Liver (tissue), 9 donors: ENCODE measurements around the gene MARCHF9. TPM values are rescaled to one million over a fixed set of nuclear protein-coding genes. Genes with fewer than 3 reads are reported as not detected.

Experiments
- DNase-seq: peaks from one replicate; pipeline ENCODE4 v3.0.0-alpha.2; 2017; ENCODE audit warnings: low spot score
- H3K27ac ChIP-seq, 2 donors: one replicate each; pipeline ENCODE4 v1.7.0; 2013; ENCODE audit warnings: inconsistent platforms in 2 of 2, low read length in 2 of 2, control low read depth in 1 of 2, low read depth in 1 of 2, mild to moderate bottlenecking in 1 of 2
- H3K27me3 ChIP-seq, 4 donors: one replicate each; pipeline versions ENCODE4 v1.6.1 to v1.7.0; 2013; ENCODE audit warnings: low read length in 3 of 4, inconsistent platforms in 1 of 4, mild to moderate bottlenecking in 1 of 4, moderate library complexity in 1 of 4; ENCODE audit not compliant: control insufficient read depth in 4 of 4, insufficient read depth in 4 of 4
- H3K36me3 ChIP-seq, 4 donors: one replicate each; pipeline versions ENCODE4 v1.6.1 to v1.7.0; 2013; ENCODE audit warnings: low read length in 3 of 4, mild to moderate bottlenecking in 3 of 4, low read depth in 1 of 4, moderate library complexity in 1 of 4; ENCODE audit not compliant: control insufficient read depth in 4 of 4, insufficient read depth in 3 of 4
- H3K4me1 ChIP-seq, 4 donors: one replicate each; pipeline versions ENCODE4 v1.6.1 to v1.7.0; 2013; ENCODE audit warnings: low read length in 3 of 4, mild to moderate bottlenecking in 3 of 4, moderate library complexity in 1 of 4; ENCODE audit not compliant: control insufficient read depth in 4 of 4, insufficient read depth in 4 of 4
- H3K4me3 ChIP-seq, 3 donors: one replicate each; pipeline versions ENCODE4 v1.6.1 to v1.7.0; 2013; ENCODE audit warnings: low read length in 3 of 3, control low read depth in 1 of 3, low read depth in 1 of 3, mild to moderate bottlenecking in 1 of 3
- H3K9ac ChIP-seq, 2 donors: one replicate each; pipeline ENCODE4 v1.7.0; 2013; ENCODE audit warnings: low read length in 2 of 2, mild to moderate bottlenecking in 2 of 2, moderate library complexity in 2 of 2, control low read depth in 1 of 2, low read depth in 1 of 2
- H3K9me3 ChIP-seq, 4 donors: one replicate each; pipeline versions ENCODE4 v1.6.1 to v1.7.0; 2013; ENCODE audit warnings: low read length in 3 of 4; ENCODE audit not compliant: control insufficient read depth in 4 of 4
- EGR1 ChIP-seq, 2 donors: IDR thresholded peaks; 2 replicates each; pipeline ENCODE4 v1.6.1; 2016 to 2018; ENCODE audit warnings: antibody characterized with exemption in 2 of 2, low read depth in 2 of 2
- FOXA1 ChIP-seq: IDR thresholded peaks from 2 replicates; pipeline ENCODE4 v1.6.1; 2016; ENCODE audit warnings: antibody characterized with exemption
- FOXA2 ChIP-seq: IDR thresholded peaks from 2 replicates; pipeline ENCODE4 v1.6.1; 2016; ENCODE audit warnings: antibody characterized with exemption
- GABPA ChIP-seq, 2 donors: IDR thresholded peaks in 1 of 2; conservative IDR thresholded peaks in 1 of 2; 2 replicates each; pipeline ENCODE4 v1.6.1; 2016; ENCODE audit warnings: antibody characterized with exemption in 2 of 2, mild to moderate bottlenecking in 1 of 2, moderate library complexity in 1 of 2
- HNF4A ChIP-seq, 2 donors: conservative IDR thresholded peaks; 2 replicates each; pipeline ENCODE4 v1.6.1; 2016; ENCODE audit warnings: antibody characterized with exemption in 2 of 2, mild to moderate bottlenecking in 2 of 2
- HNF4G ChIP-seq: IDR thresholded peaks from 2 replicates; pipeline ENCODE4 v1.6.1; 2016; ENCODE audit warnings: antibody characterized with exemption
- JUND ChIP-seq, 2 donors: IDR thresholded peaks; 2 replicates each; pipeline ENCODE4 v1.6.1; 2016; ENCODE audit warnings: antibody characterized with exemption in 2 of 2
- NR2F2 ChIP-seq: IDR thresholded peaks from 2 replicates; pipeline ENCODE4 v1.6.1; 2016; ENCODE audit warnings: antibody characterized with exemption
- RAD21 ChIP-seq, 2 donors: IDR thresholded peaks; 2 replicates each; pipeline ENCODE4 v1.6.1; 2016; ENCODE audit warnings: antibody characterized with exemption in 2 of 2, mild to moderate bottlenecking in 2 of 2
- RXRA ChIP-seq, 2 donors: IDR thresholded peaks; 2 replicates each; pipeline ENCODE4 v1.6.1; 2017 to 2018; ENCODE audit warnings: antibody characterized with exemption in 2 of 2, mild to moderate bottlenecking in 1 of 2
- SP1 ChIP-seq: IDR thresholded peaks from 2 replicates; pipeline ENCODE4 v1.6.1; 2018; ENCODE audit warnings: antibody characterized with exemption, mild to moderate bottlenecking
- TAF1 ChIP-seq: conservative IDR thresholded peaks from 2 replicates; pipeline ENCODE4 v1.6.1; 2016; ENCODE audit warnings: antibody characterized with exemption, mild to moderate bottlenecking
- YY1 ChIP-seq: IDR thresholded peaks from 2 replicates; pipeline ENCODE4 v1.6.1; 2016; ENCODE audit warnings: antibody characterized with exemption, mild to moderate bottlenecking
- WGBS: extraction: QIAGEN DNeasy Blood & Tissue Kit; methylation state at CpG from one replicate; pipeline ENCODE4 v1.1.7; 2013; 5-methylcytosine and 5-hydroxymethylcytosine counted together
- polyA plus RNA-seq, 2 donors: library from polyadenylated mRNA; stranded (reverse) in 1 of 2; unstranded in 1 of 2; fragments of 200-250 nt in 1 of 2; fragments of >200 nt in 1 of 2; fragmentation: Nextera tagmentation in 1 of 2; extraction: Ambion mirVana in 1 of 2; gene quantifications; one replicate each; pipeline versions ENCODE4 v1.2.1 to v1.2.3, GENCODE V29; 2013 to 2015
- total RNA-seq, 2 donors: library from RNA; depleted of rRNA; stranded (reverse); fragments of >200 nt; gene quantifications; one replicate each; pipeline ENCODE4 v1.2.3, GENCODE V29; 2014
- TF ChIP-seq, protein P1 (sequence below): IDR thresholded peaks from 2 replicates; pipeline ENCODE4 v1.6.1; 2016; ENCODE audit warnings: antibody characterized with exemption, mild to moderate bottlenecking
- TF ChIP-seq, protein P2 (sequence below): IDR thresholded peaks from 2 replicates; pipeline ENCODE4 v1.6.1; 2016; ENCODE audit warnings: antibody characterized with exemption
- TF ChIP-seq, protein P3 (sequence below): IDR thresholded peaks from 2 replicates; pipeline ENCODE4 v1.6.1; 2016; ENCODE audit warnings: antibody characterized with exemption
- TF ChIP-seq, protein P4 (sequence below): fragments of 150-350 bp; IDR thresholded peaks from 2 replicates; pipeline ENCODE4 v1.5.1; 2017; ENCODE audit warnings: improper control_type of control experiment, low read depth, low read length; ENCODE audit not compliant: missing input control
- TF ChIP-seq, protein P5 (sequence below): IDR thresholded peaks from 2 replicates; pipeline ENCODE4 v1.6.1; 2016; ENCODE audit warnings: antibody characterized with exemption
- donor health status: healthy.
- donor health status: healthy.
- donor health status: healthy.
- donor health status: healthy.
- donor health status: healthy.

The MARCHF9 gene
- total and polyA plus RNA-seq, 4 donors = 1.1 to 3.0 (median 2.2) TPM

DNA sequence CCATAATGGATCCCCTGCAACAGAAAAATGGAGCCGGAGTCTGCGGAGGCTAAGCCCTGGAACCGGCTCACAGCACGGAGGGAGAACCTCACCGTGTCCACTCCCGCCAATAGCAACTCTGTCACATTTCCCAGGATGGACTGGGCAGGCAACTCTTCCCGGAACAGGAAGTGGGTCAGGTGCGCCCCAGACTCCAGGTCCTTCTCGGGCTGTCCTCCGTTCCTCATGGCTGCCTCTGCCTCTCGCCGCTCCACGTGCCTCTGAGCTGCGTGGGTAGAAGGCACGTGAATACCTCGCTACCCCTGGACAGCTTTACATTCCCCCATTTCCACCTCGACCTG lies 9.7 kb downstream of the MARCHF9 start:
- 23% methylated on average over 17 of the region's 17 CpGs for WGBS
- DNase-seq = no peak
- H3K27me3 ChIP-seq = peaks cover 0 to 14% (median 6%) of the 10 kb centered on the region in 4 donors
- peaks cover 6 to 14% (median 10%) of the 10 kb centered on the region in 4 donors for H3K36me3 ChIP-seq
- TF ChIP-seq, protein P1, sequence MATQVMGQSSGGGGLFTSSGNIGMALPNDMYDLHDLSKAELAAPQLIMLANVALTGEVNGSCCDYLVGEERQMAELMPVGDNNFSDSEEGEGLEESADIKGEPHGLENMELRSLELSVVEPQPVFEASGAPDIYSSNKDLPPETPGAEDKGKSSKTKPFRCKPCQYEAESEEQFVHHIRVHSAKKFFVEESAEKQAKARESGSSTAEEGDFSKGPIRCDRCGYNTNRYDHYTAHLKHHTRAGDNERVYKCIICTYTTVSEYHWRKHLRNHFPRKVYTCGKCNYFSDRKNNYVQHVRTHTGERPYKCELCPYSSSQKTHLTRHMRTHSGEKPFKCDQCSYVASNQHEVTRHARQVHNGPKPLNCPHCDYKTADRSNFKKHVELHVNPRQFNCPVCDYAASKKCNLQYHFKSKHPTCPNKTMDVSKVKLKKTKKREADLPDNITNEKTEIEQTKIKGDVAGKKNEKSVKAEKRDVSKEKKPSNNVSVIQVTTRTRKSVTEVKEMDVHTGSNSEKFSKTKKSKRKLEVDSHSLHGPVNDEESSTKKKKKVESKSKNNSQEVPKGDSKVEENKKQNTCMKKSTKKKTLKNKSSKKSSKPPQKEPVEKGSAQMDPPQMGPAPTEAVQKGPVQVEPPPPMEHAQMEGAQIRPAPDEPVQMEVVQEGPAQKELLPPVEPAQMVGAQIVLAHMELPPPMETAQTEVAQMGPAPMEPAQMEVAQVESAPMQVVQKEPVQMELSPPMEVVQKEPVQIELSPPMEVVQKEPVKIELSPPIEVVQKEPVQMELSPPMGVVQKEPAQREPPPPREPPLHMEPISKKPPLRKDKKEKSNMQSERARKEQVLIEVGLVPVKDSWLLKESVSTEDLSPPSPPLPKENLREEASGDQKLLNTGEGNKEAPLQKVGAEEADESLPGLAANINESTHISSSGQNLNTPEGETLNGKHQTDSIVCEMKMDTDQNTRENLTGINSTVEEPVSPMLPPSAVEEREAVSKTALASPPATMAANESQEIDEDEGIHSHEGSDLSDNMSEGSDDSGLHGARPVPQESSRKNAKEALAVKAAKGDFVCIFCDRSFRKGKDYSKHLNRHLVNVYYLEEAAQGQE = no peak
- TF ChIP-seq TAF1 = no peak
- no peak for TF ChIP-seq NR2F2
- TF ChIP-seq GABPA (IDR thresholded peaks at IDR 0.05 in 1 of 2, conservative IDR thresholded peaks at IDR 0.05 in 1 of 2) = no peak
- TF ChIP-seq, protein P2, sequence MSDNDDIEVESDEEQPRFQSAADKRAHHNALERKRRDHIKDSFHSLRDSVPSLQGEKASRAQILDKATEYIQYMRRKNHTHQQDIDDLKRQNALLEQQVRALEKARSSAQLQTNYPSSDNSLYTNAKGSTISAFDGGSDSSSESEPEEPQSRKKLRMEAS = no peak
- TF ChIP-seq YY1 = no peak
- TF ChIP-seq, protein P3, sequence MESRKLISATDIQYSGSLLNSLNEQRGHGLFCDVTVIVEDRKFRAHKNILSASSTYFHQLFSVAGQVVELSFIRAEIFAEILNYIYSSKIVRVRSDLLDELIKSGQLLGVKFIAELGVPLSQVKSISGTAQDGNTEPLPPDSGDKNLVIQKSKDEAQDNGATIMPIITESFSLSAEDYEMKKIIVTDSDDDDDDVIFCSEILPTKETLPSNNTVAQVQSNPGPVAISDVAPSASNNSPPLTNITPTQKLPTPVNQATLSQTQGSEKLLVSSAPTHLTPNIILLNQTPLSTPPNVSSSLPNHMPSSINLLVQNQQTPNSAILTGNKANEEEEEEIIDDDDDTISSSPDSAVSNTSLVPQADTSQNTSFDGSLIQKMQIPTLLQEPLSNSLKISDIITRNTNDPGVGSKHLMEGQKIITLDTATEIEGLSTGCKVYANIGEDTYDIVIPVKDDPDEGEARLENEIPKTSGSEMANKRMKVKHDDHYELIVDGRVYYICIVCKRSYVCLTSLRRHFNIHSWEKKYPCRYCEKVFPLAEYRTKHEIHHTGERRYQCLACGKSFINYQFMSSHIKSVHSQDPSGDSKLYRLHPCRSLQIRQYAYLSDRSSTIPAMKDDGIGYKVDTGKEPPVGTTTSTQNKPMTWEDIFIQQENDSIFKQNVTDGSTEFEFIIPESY = no peak
- TF ChIP-seq, protein P4, sequence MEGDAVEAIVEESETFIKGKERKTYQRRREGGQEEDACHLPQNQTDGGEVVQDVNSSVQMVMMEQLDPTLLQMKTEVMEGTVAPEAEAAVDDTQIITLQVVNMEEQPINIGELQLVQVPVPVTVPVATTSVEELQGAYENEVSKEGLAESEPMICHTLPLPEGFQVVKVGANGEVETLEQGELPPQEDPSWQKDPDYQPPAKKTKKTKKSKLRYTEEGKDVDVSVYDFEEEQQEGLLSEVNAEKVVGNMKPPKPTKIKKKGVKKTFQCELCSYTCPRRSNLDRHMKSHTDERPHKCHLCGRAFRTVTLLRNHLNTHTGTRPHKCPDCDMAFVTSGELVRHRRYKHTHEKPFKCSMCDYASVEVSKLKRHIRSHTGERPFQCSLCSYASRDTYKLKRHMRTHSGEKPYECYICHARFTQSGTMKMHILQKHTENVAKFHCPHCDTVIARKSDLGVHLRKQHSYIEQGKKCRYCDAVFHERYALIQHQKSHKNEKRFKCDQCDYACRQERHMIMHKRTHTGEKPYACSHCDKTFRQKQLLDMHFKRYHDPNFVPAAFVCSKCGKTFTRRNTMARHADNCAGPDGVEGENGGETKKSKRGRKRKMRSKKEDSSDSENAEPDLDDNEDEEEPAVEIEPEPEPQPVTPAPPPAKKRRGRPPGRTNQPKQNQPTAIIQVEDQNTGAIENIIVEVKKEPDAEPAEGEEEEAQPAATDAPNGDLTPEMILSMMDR = no peak
- no peak for TF ChIP-seq RXRA (IDR thresholded peaks at IDR 0.05)
- TF ChIP-seq HNF4G = no peak
- TF ChIP-seq HNF4A (conservative IDR thresholded peaks at IDR 0.05) = no peak
- TF ChIP-seq EGR1 (IDR thresholded peaks at IDR 0.05; ENCODE audit: low read depth in 2 of 2) = no peak
- no peak for TF ChIP-seq FOXA2
- TF ChIP-seq, protein P5, sequence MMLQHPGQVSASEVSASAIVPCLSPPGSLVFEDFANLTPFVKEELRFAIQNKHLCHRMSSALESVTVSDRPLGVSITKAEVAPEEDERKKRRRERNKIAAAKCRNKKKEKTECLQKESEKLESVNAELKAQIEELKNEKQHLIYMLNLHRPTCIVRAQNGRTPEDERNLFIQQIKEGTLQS = no peak
- no peak for TF ChIP-seq FOXA1
- no peak for TF ChIP-seq SP1
- TF ChIP-seq RAD21 (IDR thresholded peaks at IDR 0.05) = no peak
- TF ChIP-seq JUND (IDR thresholded peaks at IDR 0.05) = no peak
- no peaks in the 10 kb centered on the region for H3K9me3 ChIP-seq
- no peak overlapping the region for H3K9ac ChIP-seq
- H3K4me1 ChIP-seq = peaks cover 5 to 30% (median 20%) of the 10 kb centered on the region in 4 donors
- H3K27ac ChIP-seq = no peak overlapping the region
- H3K4me3 ChIP-seq = peak overlapping the region in 2 of 3 donors; percentile 15 to 42
